ENCODE data around the gene POU1F1.
"Not testable (repeated sequence)": the region's sequence is repeated elsewhere in the genome, so short reads cannot be mapped to it uniquely, and the experiment has no call there.

The POU1F1 gene, protein sequence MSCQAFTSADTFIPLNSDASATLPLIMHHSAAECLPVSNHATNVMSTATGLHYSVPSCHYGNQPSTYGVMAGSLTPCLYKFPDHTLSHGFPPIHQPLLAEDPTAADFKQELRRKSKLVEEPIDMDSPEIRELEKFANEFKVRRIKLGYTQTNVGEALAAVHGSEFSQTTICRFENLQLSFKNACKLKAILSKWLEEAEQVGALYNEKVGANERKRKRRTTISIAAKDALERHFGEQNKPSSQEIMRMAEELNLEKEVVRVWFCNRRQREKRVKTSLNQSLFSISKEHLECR

DNA sequence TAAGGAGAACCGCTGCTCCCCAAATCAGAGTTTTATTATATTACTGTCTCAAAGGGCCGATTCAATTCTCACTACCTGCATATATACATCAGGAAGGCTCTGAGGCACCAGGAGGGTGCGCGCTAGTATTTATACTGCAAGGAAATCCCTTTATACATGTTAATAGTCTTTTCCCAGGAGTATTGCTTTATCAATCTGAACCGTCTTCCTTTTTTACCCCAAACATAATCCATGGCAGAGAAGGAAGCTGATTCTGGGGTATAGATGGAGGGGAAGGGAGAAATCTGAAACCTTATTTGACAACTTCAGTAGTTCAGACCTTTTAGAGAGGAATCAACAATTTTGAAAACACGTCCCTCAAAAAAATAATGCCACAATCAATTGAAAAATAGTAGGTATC lies at the start of gene POU1F1:
TSS of gene POU1F1 (minus strand) at position 101 of the 400 bp plus-strand sequence. CDS start 122 bp downstream, outside the sequence.
- DNase-seq, result no peak

DNA sequence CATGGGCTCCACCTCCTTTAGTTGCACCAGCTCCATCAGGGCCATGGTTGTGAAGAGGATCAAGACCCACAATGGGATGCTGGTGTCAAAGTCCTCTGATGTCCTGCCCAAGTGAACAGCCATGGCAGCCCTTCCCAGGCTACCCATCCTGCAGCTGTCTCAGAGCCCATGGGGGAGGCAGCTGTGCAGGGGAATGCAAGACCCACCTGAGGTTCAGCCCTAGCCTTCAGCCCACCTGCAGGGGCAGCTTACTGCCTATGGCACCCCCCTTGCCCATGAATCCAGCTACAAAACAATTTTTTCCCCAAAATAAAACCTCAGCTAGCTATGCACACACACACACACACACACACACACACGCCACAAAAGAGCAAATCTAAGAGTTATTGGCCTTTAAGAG lies 48.2 kb upstream of the POU1F1 start:
- DNase-seq, result no peak

DNA sequence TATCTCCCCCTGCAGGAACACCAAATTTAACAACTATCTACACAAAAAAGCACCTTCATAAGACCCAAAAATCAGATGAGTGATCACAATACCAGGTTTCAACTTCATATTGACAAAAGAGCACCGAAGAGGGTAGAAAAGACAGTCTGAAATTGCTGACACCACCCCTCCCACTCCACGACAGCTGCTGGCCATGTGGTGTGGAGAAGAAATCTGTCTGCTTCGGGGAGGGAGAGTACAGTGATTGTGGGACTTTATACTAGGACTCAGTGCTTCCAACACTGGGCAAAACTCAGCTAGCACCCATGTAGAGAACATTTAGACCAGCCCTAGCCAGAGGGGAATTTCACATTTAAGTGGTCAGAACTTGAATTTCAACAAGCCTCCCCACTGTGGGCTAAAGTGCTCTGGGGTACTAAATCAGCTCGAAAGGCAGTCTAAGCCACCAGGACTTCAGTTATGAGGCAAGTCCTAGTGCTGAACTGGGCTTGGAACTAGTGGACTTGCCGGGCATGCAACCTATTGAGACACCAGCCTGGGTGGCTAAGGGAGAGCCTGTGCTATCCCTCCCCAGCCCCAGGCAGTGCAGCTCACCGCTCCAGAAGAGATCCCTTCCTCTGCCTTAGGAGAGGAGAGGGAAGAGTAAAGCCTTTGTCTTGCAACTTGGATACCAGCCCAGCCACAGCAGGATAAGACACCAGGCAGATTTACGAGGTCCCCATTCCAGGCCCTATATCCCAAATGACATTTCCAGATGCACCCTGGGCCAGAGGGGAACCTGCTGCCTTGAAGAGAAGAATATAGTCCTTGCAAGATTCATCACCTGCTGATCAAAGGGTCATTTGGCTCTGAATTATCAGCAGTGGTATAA lies 44.6 kb upstream of the POU1F1 start:
- no peak for DNase-seq

DNA sequence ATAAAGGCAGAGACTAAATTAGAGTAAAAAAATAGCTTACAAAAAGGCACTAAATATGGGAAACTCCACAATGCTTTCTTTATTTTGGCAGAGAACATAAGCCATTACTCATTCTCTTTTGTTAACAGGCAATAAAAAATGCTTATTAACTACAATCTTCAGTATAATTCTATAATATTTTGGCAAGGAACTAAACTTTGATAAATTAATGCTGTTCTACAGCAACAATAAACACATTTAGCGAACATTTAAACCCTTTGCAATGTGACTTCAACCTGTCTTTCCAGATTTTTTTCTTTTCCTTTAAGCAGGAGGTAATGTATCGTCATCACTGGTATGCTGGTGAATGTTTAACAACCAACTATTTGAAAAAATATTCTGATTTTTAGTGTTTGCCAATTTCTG lies 42.2 kb upstream of the POU1F1 start:
- DNase-seq, result no peak

DNA sequence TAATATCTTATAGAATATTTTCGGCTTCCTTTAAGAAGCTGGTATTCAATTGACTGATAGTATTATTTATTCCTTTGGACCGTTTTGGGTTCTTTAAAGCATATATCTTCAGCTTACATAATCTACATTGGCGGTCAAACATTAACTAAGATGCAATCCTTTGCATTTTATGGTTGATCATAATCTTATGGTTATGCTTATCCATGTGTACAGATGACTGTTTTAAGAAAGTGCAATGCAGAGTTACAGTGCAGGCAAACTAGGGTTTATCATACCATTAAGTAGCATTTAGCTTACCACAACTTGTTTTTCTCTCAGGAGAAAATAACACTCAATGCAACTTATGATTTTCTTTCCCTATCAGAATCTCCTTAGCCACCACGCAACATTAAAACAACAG lies 41.4 kb upstream of the POU1F1 start:
- DNase-seq, result no peak

DNA sequence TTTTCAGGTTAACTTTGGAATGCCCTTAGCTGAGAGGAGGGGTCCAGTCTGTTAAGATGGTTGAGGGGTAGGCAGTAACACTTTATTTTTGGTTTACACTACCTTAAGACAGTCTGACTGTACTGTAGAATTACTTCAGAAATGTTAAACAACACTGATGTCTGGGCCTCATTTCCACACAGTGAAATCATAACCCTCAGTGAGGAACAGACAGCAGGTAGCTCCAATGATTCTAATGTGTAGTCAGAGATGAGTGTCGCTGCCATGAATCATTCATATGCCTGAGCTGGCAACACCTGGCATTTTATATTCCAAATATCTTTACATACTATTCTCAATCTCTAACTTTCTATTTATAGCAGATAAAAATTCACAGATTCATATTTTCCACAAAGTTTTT lies 37.3 kb upstream of the POU1F1 start:
- no peak for DNase-seq

DNA sequence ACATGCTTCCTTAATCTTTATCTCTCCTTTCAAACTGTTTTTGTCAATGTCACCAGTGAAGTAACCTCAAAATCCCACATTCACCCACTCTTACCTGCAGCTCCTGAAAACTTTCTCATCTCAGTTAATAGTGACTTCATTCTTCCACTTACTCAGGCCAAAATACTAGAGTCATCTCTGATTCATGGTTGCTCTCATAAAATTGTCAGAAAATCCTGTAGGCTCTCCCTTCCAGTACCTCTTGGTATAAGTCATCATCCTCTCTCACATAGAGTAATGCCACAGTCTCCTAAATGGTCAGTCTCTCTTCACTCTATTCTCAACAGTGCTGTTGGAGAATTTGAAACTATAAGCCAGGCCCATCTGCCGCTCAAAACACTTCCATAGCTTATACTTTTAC lies 34.9 kb upstream of the POU1F1 start:
- DNase-seq, result no peak

DNA sequence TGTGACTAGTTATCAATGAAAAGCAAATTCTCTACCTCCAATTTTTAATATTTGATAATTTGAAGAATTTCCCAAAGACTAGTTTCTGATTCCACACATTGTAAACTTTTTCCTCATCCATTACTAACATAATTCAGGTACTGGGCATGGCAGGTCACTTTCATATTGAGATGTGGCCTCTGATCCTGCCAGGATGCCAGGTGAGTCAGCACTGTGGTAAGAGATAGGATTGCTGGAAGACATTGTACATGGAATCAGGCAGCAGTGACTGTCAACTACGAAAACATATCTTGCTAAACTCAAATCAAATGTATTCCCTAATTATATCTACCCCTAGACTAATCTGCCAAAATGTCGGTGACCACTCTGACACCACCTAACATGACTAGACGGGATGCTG lies 33.2 kb upstream of the POU1F1 start:
- DNase-seq, result no peak

DNA sequence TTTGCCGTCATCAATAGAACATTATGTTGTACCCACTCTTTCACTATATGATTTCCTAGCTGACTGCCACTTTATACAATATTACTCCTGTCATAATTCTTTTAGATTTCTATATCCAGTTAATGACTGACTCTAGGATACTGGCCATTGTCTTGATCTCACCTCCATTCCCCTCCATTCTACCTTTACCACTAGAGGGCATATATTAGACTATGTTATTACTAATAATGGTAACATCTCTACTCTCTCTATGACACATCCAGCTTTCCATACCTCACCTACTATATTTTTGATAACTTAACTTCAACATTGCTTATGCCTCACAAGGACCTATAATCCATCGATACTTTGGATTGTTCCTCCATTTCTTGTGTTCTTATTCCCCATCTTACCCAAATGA lies 31.4 kb upstream of the POU1F1 start:
- no peak for DNase-seq

DNA sequence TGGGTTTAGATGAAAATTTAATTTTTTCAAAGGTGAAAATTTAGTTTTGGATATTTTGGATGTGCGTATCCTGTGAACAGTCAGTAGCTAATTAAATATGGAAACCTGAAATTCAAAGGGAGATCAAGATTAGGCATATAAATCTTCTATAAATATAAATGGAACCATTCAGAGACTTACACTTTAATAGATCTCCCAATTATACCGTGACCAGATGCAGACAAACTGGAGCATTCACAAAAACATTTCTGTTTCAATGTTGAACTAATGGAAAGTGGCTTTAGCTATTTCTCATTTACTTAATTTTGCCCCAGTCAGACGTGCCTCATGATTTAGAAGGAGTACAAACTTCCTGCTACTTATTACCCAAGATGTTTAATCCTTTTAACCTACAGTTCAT lies 29.1 kb upstream of the POU1F1 start:
- DNase-seq, result no peak

DNA sequence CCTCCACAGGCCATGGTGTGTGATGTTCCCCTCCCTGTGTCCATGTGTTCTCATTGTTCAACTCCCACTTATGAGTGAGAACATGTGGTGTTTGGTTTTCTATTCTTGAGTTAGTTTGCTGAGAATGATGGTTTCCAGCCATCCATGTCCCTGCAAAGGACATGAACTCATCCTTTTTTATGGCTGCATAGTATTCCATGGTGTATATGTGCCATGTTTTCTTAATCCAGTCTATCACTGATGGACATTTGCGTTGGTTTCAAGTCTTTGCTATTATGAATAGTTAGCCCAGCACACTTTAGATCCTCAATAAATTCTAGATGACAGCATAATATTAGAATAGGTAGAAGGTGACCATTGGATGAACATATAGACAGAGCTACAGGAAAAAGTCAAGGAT lies 28.6 kb upstream of the POU1F1 start:
- DNase-seq, result not testable (repeated sequence)

DNA sequence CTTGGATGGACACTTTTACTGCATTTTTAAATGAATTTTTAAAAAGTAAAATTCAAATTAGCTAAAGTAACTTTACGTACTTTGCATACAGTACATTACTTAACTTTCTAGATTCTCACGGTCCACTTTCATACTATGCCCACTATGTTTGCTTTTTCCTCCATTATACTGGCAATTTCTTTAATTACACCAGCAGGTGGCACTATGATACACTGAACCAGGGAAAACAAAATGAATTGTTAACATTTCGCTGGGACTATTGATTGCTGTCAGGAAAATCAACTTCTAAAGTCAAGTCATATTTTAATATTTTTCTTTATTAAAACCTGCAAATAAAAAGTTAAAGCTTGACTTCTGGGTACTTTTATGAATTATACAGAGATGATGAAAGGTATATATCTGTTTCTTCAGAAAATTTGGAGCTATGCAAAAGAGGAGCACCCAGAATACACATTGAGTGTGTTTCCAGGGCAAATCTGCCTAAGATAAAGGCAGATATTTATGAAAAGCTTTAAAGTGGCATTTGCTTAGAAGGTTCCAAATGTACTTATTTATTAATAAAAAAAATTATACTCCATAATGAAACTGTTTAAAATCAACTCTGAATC lies 21.8 kb upstream of the POU1F1 start:
- DNase-seq, result no peak

DNA sequence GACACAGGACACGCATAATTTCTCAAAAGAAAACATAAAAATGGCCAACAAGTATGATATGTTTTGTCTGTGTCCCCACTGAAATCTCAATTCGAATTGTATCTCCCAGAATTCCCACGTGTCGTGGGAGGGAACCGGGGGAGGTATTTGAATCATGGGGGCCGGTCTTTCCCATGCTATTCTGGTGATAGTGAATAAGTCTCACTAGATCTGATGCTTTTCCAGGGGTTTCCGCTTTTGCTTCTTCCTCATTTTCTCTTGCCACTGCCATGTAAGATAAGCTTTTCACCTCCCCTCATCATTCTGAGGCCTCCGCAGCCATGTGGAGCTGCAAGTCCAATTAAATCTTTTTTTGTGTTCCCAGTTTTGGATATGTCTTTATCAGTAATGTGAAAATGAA lies 12.1 kb upstream of the POU1F1 start:
- DNase-seq, result no peak

DNA sequence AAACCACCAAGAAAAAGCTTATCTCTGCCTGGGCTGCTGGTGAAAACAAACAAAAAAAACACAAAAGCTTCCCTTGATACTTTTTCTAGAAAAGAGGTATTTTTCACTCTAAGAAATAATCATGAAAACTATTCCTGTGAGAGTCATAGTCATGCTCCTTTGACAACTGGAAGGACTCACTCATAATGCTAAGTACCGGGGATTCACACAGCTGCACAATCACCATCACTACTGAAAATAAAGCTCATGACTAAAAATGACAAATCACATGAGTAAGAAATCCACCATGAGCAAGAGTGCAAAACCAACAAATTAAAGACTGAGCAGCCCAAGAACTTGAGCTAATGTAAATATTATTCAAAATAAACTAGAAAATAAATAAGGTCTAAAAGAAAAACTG lies 10.6 kb upstream of the POU1F1 start:
- DNase-seq, result no peak

DNA sequence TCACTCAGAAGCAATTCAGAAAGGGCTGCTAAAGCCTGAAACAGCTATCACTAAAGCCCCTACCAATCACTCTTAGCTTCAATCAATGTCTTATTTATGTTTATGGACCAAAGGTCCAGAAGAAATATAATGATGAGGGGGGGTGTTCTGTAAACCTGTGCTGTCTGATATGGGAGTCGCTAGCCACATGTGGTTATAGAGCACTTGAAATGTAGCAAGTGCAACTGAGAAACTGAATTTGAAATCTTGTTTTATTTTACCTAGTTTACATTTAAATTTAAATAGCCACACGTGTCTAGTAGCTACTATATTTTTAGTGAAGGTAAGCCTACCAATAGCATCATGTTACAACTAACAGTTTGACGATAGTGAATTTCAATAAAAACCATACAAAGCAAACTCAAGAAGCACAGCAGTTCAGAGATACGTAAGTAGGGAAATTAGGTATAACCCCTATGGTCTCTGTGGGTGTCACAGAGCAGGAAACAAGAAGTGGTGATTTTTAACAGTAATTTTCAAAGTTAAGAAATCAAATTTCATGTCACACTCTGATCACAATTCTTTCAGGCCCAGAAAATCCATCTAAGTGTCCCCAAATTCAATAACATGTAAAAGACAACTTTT lies 3.6 kb downstream of the POU1F1 start:
- DNase-seq, result no peak

DNA sequence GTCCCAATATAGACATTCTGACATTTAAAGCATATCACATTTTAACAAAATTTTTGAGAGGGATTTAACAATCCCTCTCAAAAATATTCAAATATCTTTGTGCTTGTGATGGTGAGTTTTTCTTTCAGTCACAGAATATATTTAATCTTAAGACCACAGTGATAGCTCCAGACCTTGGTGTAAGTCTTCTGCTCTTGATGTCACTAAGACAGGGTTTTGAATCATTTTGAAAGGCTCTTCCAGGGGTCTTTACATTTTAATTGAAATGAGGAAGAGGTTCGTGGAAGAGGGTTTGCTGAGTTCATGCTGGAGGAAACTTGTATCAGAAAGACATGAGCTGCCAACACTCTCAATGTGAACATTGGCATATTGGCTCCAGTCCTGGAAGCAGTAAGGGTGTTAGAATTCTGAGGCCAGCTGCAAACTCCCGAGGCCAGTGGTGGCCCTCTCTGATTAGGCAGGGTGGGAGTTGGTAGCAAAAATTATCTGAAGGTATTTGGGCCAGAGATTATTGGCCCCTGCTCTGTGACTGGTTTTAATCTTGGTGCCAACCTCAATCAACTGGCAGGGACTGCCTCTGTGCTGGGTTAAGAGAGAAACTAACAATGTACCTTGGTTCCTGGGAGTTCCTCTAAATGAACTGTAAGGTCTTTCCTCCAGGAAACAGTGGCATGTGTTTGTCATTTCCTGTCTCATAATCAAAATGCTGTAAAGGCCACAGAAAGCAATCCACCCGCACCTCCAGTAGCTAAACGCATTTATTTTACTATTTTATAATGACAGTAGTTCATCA lies 5.3 kb downstream of the POU1F1 start:
- DNase-seq, result no peak

DNA sequence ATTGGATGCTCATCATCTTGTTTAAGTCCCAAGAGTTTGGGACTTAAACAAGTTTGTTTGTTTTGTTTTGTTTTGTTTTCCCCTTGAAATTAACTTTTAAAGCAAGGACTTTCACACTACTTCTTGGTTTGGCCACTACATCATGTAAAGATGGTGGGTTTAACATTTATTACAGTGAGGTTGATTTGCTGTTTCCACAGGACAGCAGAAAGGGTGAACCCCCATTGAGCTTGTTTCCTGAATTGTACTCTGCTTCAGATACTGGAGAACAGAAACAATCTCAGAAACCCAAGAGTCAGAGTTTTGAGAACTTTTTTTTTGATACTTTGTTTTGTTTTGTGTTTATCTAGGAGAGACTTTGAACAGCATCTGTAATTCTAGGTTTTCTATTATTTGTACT lies 6.7 kb downstream of the POU1F1 start:
- no peak for DNase-seq

DNA sequence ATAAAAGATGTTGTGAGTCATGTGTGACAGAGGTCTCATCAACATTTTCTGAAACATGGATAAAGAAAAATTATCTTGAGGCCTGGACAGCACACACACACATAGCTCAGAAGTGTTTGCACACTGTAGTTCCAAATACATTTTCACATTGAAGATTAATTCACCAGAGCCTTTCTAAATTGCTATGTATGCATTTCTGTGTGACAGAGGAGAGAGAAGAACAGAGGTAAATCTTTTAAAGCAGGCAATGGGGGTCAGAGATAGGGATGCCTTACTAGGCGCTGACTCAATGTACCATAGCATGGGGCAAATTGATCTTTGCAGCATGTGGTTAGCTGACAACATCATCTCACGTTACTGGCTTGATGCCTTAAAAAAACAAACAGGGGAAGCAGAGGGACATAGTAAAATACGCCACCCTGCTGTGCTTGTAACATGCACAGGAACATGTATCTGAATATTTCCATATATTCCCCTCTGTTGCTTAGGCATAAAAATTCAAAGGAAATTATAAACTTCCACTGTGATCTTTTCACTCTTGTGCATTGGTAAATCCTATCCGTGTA lies 7.7 kb downstream of the POU1F1 start:
- DNase-seq, result no peak

DNA sequence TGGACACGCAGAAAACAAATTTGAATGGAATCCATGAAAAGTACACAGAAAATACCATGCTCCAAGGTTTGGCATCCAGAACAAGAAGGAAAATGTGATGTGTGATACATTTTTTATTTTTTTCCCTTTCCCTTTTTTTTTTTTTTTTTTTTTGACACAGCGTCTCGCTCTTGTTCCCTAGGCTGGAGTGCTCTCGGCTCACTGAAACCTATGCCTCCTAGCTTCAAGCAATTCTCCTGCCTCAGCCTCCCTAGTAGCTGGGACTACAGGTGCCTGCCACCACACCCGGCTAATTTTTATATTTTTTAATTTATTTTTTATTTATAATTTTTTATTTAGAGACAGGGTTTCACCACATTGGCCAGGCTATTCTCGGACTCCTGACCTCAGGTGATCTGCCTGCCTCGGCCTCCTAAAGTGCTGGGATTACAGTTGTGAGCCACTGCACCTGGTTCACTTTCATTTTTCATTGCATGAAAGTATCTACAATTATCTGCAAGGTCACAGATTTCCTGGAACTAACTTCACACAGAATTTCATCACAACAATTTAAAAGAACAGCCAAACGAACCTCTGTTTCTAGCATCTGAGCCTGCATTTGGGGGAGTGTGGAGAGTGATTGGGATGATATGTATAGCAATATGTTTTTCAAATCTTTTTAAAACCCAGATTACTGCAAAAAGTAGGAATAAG lies 8.3 kb downstream of the POU1F1 start:
- DNase-seq, result no peak

DNA sequence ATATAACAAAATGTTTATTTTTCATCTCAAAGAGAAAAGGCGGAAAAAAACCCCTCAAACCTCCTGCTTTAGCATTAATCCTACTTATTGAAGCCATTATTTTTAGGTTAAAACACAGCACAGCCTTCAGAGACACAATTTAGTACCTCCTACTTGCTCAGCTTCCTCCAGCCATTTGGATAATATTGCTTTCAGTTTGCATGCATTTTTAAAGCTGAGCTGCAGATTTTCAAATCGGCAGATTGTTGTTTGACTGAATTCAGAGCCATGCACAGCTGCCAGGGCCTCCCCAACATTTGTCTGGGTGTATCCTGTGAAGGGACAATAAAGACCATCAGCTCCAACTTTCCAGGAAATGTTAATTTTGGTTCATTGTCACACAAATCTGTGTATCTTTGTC lies 14.5 kb downstream of the POU1F1 start:
- DNase-seq, result no peak

DNA sequence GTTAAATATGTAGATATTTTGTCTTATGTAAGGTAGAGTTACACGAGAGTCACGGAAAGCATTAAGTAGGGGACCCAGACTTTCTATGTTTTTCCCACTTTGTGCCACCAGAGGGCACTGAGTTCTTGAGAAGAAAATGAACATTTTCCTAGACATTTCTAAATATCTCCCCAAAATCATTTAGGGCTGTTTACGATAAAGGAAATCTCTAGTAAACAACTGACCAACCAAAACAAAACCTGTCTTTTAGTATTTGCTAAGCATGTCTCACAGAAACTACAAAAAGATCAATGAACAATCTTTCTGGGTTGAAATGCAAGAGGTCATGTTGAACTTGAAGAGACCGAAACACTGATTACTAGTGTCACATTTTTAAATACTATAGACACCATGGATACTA lies 16.1 kb downstream of the POU1F1 start:
- DNase-seq, result peak in 1 of 2 experiments; percentile 6

DNA sequence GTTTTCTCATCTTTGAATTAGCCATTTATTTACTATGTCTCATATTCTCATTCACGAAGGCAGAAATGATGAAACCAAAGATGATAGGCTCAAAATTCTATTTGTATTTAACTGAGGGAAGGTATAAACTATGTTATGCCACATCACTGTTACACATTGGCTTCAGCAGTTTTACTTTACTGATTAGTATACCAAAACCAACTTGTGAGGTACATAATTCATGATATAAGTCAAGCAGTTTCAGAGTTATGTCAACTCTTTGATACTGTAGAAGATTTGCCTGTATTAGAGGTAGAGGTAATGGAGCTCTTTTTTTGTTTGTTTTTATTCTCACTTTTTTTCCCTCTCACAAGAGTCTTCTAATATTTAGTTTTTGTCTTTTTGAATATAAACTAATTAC lies 26.4 kb downstream of the POU1F1 start:
- no peak for DNase-seq

Measured in stimulated activated CD4-positive, alpha-beta T cell treated with anti-CD3 and anti-CD28 coated beads, Interleukin-4, amount 100 ng/mL, for 4 hours (primary cell).